Measurements from ENCODE around the gene PRODH.
"Not testable (repeated sequence)": the region's sequence is repeated elsewhere in the genome, so short reads cannot be mapped to it uniquely, and the experiment has no call there.

PRODH gene

GRCh38 chr22:18954303-18954989 lies 18.4 kb upstream of the PRODH start:
- peak in 1 of 2 donors; percentile 30 for DNase-seq (ENCODE audit: low read depth in 2 of 2)

- DNase-seq (ENCODE audit: low read depth in 2 of 2): not testable (repeated sequence)
Measured at GRCh38 chr22:18953128-18953527, 17.0 kb upstream of the PRODH start.

GRCh38 chr22:18952022-18952421 lies 15.9 kb upstream of the PRODH start:
- no peak for DNase-seq (ENCODE audit: low read depth in 2 of 2)

GRCh38 chr22:18950141-18950540 lies 14.0 kb upstream of the PRODH start:
- DNase-seq (ENCODE audit: low read depth in 2 of 2): no peak

- DNase-seq (ENCODE audit: low read depth in 2 of 2): no peak
Measured at GRCh38 chr22:18947905-18948304, 11.8 kb upstream of the PRODH start.

GRCh38 chr22:18947105-18947504 lies 11.0 kb upstream of the PRODH start:
- not testable (repeated sequence) for DNase-seq (ENCODE audit: low read depth in 2 of 2)

GRCh38 chr22:18938691-18939090 lies 2.6 kb upstream of the PRODH start:
- DNase-seq (ENCODE audit: low read depth in 2 of 2): not testable (repeated sequence)

GRCh38 chr22:18934688-18935087 lies 1.4 kb downstream of the PRODH start:
- DNase-seq (ENCODE audit: low read depth in 2 of 2): not testable (repeated sequence)

- DNase-seq (ENCODE audit: low read depth in 2 of 2): no peak
Measured at GRCh38 chr22:18933914-18934313, 2.2 kb downstream of the PRODH start.

- no peak for DNase-seq (ENCODE audit: low read depth in 2 of 2)
Measured at GRCh38 chr22:18931905-18932652, 4.0 kb downstream of the PRODH start.

- no peak for DNase-seq (ENCODE audit: low read depth in 2 of 2)
Measured at GRCh38 chr22:18929459-18929858, 6.6 kb downstream of the PRODH start.

GRCh38 chr22:18927573-18927972 lies 8.5 kb downstream of the PRODH start:
- DNase-seq (ENCODE audit: low read depth in 2 of 2): no peak

GRCh38 chr22:18927020-18927419 lies 9.1 kb downstream of the PRODH start:
- DNase-seq (ENCODE audit: low read depth in 2 of 2): no peak

- no peak for DNase-seq (ENCODE audit: low read depth in 2 of 2)
Measured at GRCh38 chr22:18925368-18926064, 10.6 kb downstream of the PRODH start.

GRCh38 chr22:18920257-18920902 lies 15.7 kb downstream of the PRODH start:
- DNase-seq (ENCODE audit: low read depth in 2 of 2): not testable (repeated sequence)

- DNase-seq (ENCODE audit: low read depth in 2 of 2): not testable (repeated sequence)
Measured at GRCh38 chr22:18917818-18918217, 18.3 kb downstream of the PRODH start.

GRCh38 chr22:18915550-18915949 lies 20.5 kb downstream of the PRODH start:
- DNase-seq (ENCODE audit: low read depth in 2 of 2): not testable (repeated sequence)

GRCh38 chr22:18914558-18914957 lies 21.5 kb downstream of the PRODH start:
- DNase-seq (ENCODE audit: low read depth in 2 of 2): not testable (repeated sequence)

GRCh38 chr22:18912264-18912946 lies 23.7 kb downstream of the PRODH start:
- not testable (repeated sequence) for DNase-seq (ENCODE audit: low read depth in 2 of 2)

- DNase-seq (ENCODE audit: low read depth in 2 of 2): not testable (repeated sequence)
Measured at GRCh38 chr22:18911535-18911934, 24.6 kb downstream of the PRODH start.

GRCh38 chr22:18909556-18909955 lies 26.5 kb downstream of the PRODH start:
- DNase-seq (ENCODE audit: low read depth in 2 of 2): no peak

All from stimulated activated CD4-positive, alpha-beta T cell treated with anti-CD3 and anti-CD28 coated beads, Interleukin-1b, Interleukin-23, amount 100 ng/mL, for 1 hour (primary cell).